ENCODE measurements around the gene PMAIP1. TPM values are rescaled to one million over a fixed set of nuclear protein-coding genes. Genes with fewer than 3 reads are reported as not detected.

Gene PMAIP1
- total RNA-seq, 1 donor = 23.4 TPM

DNA sequence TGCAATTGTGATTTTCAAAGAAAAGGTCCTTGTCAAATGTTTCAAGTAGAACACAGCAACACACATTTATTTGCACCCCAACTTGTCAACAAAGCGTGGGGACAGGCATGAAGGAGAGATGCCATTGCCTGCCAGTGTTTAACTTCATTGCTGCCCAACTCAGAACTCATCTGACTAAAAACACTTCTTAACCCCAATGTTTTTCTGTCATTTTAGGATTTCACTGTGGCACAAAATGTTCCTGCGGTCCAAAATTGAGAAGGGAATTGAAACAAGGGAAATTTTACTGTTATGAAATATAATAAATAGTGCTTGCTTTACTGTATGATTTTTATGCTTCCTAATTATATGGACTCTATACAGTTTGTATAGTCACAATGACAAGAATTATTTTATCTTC is 45.7 kb downstream of the PMAIP1 start:
- DNase-seq (ENCODE audit: low read depth in 2 of 3, low spot score in 2 of 3) = no peak

- no peak for DNase-seq (ENCODE audit: low read depth in 2 of 3, low spot score in 2 of 3)
These were observed 50.6 kb downstream of the PMAIP1 start for GRCh38 chr18:59950215-59950944.

DNA sequence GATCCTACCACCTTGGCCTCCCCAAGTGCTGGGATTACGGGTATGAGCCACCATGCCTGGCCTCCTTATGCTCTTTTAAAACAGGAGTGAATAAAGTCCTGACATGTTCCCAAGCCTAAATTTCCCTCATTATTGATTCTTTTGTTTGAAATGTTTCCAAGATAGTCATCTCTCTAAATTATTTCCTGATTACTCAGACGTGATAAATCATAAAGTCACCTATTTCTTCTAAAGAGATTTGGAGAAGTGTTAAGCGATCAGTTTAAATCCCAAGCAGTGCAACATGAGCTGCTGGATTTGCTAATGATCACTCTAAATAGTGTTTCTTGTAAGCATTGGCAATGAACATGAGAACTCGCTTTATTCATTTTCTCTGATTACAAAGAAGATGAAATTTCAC is 51.8 kb downstream of the PMAIP1 start:
- DNase-seq (ENCODE audit: low read depth in 2 of 3, low spot score in 2 of 3) = no peak

DNA sequence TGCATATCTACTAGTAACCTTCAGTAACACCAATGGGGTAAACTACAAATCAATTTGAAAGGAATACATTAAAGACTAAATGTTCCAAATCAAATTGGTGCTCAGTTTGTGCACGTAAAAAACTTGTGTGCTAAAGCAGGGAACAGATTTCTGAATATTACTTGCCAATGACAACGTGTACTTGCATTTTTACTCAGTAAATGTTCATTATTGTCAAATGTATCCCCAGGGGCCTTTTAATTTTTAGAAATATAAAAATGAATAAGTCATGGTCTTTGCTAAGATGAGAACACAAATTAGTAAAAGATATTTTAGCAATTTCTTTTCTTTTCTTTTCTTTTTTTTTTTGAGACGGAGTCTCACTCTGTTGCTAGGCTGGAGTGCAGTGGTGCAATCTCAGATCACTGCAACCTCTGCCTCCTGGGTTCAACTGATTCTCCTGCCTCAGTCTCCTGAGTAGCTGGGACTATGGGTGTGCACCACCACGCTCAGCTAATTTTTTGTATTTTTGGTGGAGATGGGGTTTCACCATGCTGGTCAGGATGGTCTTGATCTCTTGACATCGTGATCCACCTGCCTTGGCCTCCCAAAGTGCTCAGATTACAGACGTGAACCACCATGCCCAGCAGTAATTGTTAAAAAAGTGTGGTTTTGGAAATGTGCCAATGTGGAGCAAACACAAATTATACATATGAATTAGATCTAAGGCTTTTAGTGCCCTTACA is 52.6 kb downstream of the PMAIP1 start:
- no peak for DNase-seq (ENCODE audit: low read depth in 2 of 3, low spot score in 2 of 3)

Other genes starting within 250 kb of the PMAIP1 start
- under 0.01 TPM for gene CCBE1, start 202.6 kb upstream of the PMAIP1 start, total RNA-seq

All from hematopoietic multipotent progenitor cell (in vitro differentiated cells).